ENCODE measurements around the gene B4GALT6.

GRCh38 chr18:31634331-31634713 is 50.1 kb downstream of the B4GALT6 start:
- TF ChIP-seq CTCF (IDR thresholded peaks at IDR 0.05): no peak
- TF ChIP-seq POLR2A (IDR thresholded peaks at IDR 0.05): no peak
